HFFc6 (cell line): ENCODE measurements around the gene TRIM54. TPM values are rescaled to one million over a fixed set of nuclear protein-coding genes. Genes with fewer than 3 reads are reported as not detected.
A peak's percentile ranks its signal among the peaks of the same experiment; 100 is the strongest.

ENCODE experiments used
- DNase-seq: peaks from one replicate; pipeline ENCODE4 v3.0.0-alpha.2; 2018
- H3K27ac Mint-ChIP-seq: 2 replicates; pipeline ENCODE4 v1.8.0; 2020; ENCODE audit warnings: mild to moderate bottlenecking, mixed read lengths
- H3K27me3 Mint-ChIP-seq: 2 replicates; pipeline ENCODE4 v1.8.0; 2021; ENCODE audit warnings: mild to moderate bottlenecking, moderate library complexity, mixed read lengths; ENCODE audit not compliant: insufficient read depth
- H3K36me3 Mint-ChIP-seq: 2 replicates; pipeline ENCODE4 v1.8.0; 2021; ENCODE audit warnings: low read depth, mixed read lengths
- H3K4me1 Mint-ChIP-seq: 2 replicates; pipeline ENCODE4 v1.8.0; 2020; ENCODE audit warnings: low read depth, mixed read lengths
- H3K4me3 Mint-ChIP-seq: 2 replicates; pipeline ENCODE4 v1.8.0; 2020; ENCODE audit warnings: mild to moderate bottlenecking, moderate library complexity, mixed read lengths
- H3K9me3 Mint-ChIP-seq: 2 replicates; pipeline ENCODE4 v1.8.0; 2020; ENCODE audit warnings: mild to moderate bottlenecking, mixed read lengths
- total RNA-seq, 6 experiments: library from RNA; stranded (reverse); fragmentation: NEBNext Ultra II Directional; extraction: Animal tissue kit (Norgen Biotek cat#: 25700); gene quantifications; 2 replicates in 1 of 6; 3 replicates in 5 of 6; pipeline ENCODE4 v1.2.3, GENCODE V29; 2021
- TF ChIP-seq, protein P1 (sequence below): fragments of 200-600 bp; sonication (generic); IDR thresholded peaks from 2 replicates; pipeline ENCODE4 v1.5.0; 2021; ENCODE audit warnings: antibody characterized with exemption, mild to moderate bottlenecking

TRIM54 gene
- total RNA-seq, 6 experiments from 2014 or later = not detected

DNA sequence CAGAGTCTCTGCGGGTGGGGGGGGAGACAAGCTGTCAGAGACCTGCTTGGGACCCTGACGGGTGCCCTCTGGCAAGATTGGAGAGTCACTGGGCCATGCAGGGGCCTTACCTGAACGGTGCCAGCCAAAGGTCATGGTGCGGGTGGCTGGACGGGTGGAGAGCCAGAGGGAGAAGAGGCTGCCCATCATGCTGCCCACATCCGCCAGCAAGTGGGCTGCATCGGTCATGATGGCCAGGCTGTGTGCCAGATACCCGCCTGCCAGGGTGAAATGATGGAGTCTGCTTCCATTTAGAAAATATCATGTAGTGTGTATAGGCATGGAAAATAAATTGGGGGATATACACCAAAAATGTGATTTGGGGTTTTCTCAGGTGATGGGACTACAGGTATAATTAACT lies 24.2 kb upstream of the TRIM54 start:
- no peaks in the 10 kb centered on the region for H3K9me3 Mint-ChIP-seq
- peaks cover 48% of the 10 kb centered on the region for H3K27me3 Mint-ChIP-seq
- no peak for DNase-seq
- H3K27ac Mint-ChIP-seq = no peak overlapping the region
- peaks cover 20% of the 10 kb centered on the region for H3K4me1 Mint-ChIP-seq
- no peaks in the 10 kb centered on the region for H3K36me3 Mint-ChIP-seq
- TF ChIP-seq, protein P1, sequence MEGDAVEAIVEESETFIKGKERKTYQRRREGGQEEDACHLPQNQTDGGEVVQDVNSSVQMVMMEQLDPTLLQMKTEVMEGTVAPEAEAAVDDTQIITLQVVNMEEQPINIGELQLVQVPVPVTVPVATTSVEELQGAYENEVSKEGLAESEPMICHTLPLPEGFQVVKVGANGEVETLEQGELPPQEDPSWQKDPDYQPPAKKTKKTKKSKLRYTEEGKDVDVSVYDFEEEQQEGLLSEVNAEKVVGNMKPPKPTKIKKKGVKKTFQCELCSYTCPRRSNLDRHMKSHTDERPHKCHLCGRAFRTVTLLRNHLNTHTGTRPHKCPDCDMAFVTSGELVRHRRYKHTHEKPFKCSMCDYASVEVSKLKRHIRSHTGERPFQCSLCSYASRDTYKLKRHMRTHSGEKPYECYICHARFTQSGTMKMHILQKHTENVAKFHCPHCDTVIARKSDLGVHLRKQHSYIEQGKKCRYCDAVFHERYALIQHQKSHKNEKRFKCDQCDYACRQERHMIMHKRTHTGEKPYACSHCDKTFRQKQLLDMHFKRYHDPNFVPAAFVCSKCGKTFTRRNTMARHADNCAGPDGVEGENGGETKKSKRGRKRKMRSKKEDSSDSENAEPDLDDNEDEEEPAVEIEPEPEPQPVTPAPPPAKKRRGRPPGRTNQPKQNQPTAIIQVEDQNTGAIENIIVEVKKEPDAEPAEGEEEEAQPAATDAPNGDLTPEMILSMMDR = no peak
- H3K4me3 Mint-ChIP-seq = no peak overlapping the region

DNA sequence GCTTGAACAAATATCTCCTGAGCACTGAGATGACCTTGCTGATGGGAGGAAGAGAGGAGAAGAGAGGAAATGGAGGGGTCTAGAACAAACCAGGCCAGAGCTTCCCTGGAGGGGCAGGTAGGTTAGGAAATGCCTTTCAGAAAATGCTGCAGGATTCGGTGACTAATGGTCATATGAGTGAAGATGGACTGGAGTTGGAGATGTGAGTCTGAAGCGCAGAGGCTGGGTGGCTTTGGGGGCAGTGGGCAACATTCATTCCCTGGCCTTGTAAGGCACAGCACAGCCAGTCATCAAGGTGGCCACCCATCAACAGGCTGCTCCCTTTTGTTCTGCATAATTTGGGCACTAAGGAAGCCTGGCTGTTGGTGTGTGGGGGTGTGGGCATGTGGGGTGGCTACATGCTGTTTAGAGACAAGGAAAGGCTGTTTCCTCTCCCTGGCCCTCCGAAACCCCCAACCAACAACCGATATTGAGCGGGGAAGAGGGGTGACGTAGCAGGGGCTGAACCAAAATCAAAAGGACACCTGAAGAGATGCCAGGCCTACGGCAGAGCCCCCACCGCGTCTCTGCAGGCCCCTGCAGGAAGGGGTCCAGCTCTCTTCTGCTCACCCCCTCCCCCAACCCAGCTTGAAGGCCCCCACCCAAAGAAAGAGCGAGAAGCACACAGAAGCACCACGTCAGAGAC lies 20.8 kb upstream of the TRIM54 start:
- peaks cover 14% of the 10 kb centered on the region for H3K4me1 Mint-ChIP-seq
- H3K27me3 Mint-ChIP-seq = peaks cover 57% of the 10 kb centered on the region
- DNase-seq = no peak
- TF ChIP-seq, protein P1 = no peak
- H3K36me3 Mint-ChIP-seq = no peaks in the 10 kb centered on the region
- no peaks in the 10 kb centered on the region for H3K9me3 Mint-ChIP-seq
- no peak overlapping the region for H3K27ac Mint-ChIP-seq
- no peak overlapping the region for H3K4me3 Mint-ChIP-seq

DNA sequence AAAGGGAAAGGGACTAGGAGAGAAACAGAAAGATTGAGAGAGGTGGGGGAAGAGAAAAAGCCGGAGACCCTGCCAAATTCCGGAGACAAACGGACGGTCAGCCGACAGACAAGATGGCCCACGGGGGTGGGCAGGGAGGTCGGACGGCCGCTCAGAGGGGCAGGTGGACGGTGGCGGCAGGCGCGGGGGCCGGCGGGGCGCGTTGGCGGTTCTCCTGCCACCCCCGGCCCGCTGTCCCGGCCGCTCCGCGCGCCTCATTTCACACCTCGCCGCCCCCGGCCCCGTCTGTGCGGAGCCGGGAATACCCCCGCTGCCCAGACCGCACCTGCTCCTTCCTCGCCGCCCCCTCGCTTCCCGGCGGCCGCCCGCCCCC lies 20.3 kb upstream of the TRIM54 start:
- Mint-ChIP-seq H3K9me3 (no peaks in the 10 kb centered on the region), H3K4me3 (no peak overlapping the region), H3K27me3 (peaks cover 52% of the 10 kb centered on the region), H3K27ac (no peak overlapping the region), H3K4me1 (peaks cover 14% of the 10 kb centered on the region), H3K36me3 (no peaks in the 10 kb centered on the region)
- TF ChIP-seq, protein P1 = no peak
- DNase-seq = no peak

DNA sequence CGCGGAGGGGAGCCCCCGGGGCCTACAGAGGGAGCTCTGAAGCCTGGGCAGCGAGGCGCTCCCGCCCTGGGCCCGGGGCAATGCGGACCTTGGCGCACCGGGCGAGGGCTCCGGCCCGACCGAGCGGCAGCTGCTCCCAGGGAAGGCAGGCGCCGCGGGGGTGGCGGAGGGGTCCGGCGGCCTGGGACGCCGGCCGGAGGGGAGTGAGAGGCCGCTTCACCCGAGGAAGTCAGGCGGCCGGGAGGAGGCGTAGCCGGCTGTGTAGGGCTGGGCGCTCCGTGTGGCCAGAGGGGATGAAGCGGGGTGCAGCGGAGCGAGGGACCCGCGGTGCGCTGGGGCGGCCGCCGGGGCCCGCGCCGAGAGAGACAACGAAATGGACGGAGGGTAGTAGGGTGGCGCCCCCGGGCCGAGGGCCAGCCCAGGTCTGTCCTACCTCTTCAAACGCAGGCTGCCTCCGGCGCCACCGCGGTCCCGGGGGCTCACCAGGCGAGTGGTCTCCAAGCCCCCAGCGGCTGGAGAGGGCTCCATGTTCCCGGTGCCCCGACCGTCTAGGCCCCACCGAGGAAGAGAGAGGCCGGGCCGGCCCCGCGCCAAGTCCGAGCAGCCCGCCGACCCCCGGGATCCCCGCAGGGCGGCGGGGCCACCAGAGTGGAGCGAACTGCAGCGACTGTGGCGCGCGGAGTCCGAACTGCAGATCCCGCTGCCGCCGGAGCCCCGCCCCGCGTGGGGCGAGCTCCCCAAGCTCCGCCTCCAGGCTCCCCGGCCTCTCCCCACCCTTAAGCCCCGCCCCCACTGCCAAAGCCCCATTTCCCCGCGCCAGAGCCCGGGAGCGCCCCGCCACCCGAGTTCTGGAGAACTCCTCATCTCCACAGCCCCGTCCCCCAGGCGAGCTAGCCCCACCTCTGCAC lies 19.6 kb upstream of the TRIM54 start, which contains the start of gene SLC30A3:
SLC30A3 (minus strand) TSS at position 669 of the 908 bp plus-strand sequence; CDS start at position 528, 141 bp downstream.
- H3K4me1 Mint-ChIP-seq = peaks cover 14% of the 10 kb centered on the region
- peak within 1 kb of the TSS; percentile 31; the same call in 1 of the 2 replicates for H3K4me3 Mint-ChIP-seq
- no peak within 1 kb of the TSS for H3K27ac Mint-ChIP-seq
- TF ChIP-seq, protein P1 = no peak
- H3K9me3 Mint-ChIP-seq = no peaks in the 10 kb centered on the region
- H3K27me3 Mint-ChIP-seq = peaks cover 50% of the 10 kb centered on the region
- H3K36me3 Mint-ChIP-seq = no peaks in the 10 kb centered on the region
- no peak for DNase-seq

DNA sequence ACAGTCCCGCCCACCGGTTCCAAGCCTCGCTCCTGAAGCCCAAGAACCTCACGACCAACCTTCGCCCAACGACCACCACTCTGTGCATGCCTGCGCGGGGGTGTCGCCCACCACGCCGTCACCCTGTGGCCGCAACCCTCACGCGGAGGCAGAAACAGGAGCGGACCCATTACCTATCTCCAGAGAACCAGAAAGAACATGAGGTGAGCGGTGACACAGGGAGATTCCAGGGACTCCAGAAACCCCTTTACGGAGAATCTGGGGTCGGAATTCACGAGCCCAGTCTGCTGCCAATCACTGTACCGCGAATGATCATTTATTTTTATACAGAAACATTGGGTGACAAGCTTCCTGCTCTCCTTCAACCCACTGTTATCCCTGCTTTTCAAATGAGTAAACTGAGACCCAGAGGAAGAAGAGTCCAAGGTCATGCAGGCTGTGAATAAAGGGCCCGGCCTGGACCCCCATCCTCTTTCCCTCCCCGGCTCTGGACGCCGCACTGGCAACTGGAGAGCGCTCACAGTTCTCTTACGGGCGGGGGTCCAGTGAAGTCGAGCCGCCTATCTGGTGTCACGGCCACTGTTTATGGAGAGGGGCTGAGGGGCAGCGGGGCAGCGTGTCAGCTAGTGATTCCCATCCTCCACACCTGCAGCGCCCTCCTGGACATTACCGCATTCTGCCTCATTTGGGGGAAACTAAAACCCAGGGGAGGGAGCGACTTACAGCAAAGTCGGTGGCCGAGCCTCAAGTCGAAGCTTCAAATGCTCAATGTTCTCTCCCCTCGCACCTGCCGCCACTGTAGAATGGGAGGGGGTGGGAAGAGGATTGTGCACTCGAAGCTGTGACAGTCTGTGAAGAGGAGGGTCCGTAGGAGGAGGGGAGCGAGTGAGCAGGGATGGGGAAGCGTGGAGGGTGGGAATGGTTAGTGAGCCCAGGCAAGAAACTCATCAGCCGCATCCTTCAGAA lies 18.7 kb upstream of the TRIM54 start:
- Mint-ChIP-seq H3K4me1 (peaks cover 14% of the 10 kb centered on the region), H3K27me3 (peaks cover 44% of the 10 kb centered on the region), H3K36me3 (no peaks in the 10 kb centered on the region), H3K4me3 (peak overlapping the region; percentile 31; the same call in 1 of the 2 replicates), H3K9me3 (no peaks in the 10 kb centered on the region), H3K27ac (no peak overlapping the region)
- DNase-seq = no peak
- TF ChIP-seq, protein P1 = no peak
